ENCODE results near the gene PRDM11. TPM values are rescaled to one million over a fixed set of nuclear protein-coding genes. Genes with fewer than 3 reads are reported as not detected.

PRDM11 gene
- total RNA-seq, 2 donors from 2014 or later: 10.4 to 15.2 TPM

DNA sequence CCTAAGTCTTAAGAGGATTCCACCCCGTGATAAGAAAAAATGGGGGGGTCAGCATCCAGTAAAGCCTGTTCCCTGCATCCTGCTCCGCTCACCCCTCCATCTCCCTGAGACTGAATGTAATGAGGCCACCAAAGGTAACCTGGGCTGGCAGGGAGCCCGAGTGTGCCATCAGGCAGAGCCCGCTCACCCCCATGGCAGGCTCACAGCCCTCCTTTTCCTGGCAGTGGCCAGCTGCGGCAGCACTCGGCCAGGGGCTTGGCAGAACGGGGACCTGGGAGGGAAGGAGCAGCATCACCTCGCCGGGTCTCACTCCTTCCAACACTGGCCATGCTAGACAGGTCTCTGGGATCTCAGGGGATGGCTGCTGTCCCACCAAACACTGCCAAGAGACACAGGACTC lies 64.4 kb downstream of the PRDM11 start:
- H3K4me1 Mint-ChIP-seq: peaks cover 21% of the 10 kb centered on the region
- WGBS, 2 experiments (ENCODE audit: insufficient coverage in 1 of 2, insufficient read length in 1 of 2): 91 to 96% methylated on average over 4 to 9 of the region's 9 CpGs
- no peak overlapping the region for H3K4me3 Mint-ChIP-seq
- Histone ChIP-seq H3K36me3 (ENCODE audit: control insufficient read depth, insufficient read depth, low read length) (no peaks in the 10 kb centered on the region), H3K27me3 (ENCODE audit: control insufficient read depth, insufficient read depth, low read length, poor library complexity, severe bottlenecking) (no peaks in the 10 kb centered on the region), H3K9ac (ENCODE audit: extremely low read depth, low read length, poor library complexity, severe bottlenecking) (no peak overlapping the region), H3K4me3 (ENCODE audit: low read length) (no peak overlapping the region), H3K9me3 (ENCODE audit: control insufficient read depth, low read length) (no peaks in the 10 kb centered on the region), H3K4me1 (ENCODE audit: control insufficient read depth, insufficient read depth, low read length) (no peaks in the 10 kb centered on the region), H3K27ac (ENCODE audit: low read depth, low read length) (no peak overlapping the region)
- H3K9me3 Mint-ChIP-seq: no peaks in the 10 kb centered on the region
- DNase-seq: no peak
- H3K36me3 Mint-ChIP-seq (ENCODE audit: low read depth): peaks cover 3% of the 10 kb centered on the region
- H3K27me3 Mint-ChIP-seq (ENCODE audit: insufficient read depth): no peaks in the 10 kb centered on the region
- H3K27ac Mint-ChIP-seq: no peak overlapping the region
- TF ChIP-seq, protein P1, sequence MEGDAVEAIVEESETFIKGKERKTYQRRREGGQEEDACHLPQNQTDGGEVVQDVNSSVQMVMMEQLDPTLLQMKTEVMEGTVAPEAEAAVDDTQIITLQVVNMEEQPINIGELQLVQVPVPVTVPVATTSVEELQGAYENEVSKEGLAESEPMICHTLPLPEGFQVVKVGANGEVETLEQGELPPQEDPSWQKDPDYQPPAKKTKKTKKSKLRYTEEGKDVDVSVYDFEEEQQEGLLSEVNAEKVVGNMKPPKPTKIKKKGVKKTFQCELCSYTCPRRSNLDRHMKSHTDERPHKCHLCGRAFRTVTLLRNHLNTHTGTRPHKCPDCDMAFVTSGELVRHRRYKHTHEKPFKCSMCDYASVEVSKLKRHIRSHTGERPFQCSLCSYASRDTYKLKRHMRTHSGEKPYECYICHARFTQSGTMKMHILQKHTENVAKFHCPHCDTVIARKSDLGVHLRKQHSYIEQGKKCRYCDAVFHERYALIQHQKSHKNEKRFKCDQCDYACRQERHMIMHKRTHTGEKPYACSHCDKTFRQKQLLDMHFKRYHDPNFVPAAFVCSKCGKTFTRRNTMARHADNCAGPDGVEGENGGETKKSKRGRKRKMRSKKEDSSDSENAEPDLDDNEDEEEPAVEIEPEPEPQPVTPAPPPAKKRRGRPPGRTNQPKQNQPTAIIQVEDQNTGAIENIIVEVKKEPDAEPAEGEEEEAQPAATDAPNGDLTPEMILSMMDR (conservative IDR thresholded peaks at IDR 0.05): no peak

GRCh38 chr11:45211732-45212131 lies 65.3 kb downstream of the PRDM11 start:
- TF ChIP-seq, protein P1 (conservative IDR thresholded peaks at IDR 0.05): peak; percentile 21
- Mint-ChIP-seq H3K27ac (no peak overlapping the region), H3K4me3 (no peak overlapping the region), H3K27me3 (ENCODE audit: insufficient read depth) (no peaks in the 10 kb centered on the region), H3K36me3 (ENCODE audit: low read depth) (peaks cover 2% of the 10 kb centered on the region), H3K9me3 (no peaks in the 10 kb centered on the region), H3K4me1 (peaks cover 21% of the 10 kb centered on the region)
- H3K9ac ChIP-seq (ENCODE audit: extremely low read depth, low read length, poor library complexity, severe bottlenecking): no peak overlapping the region
- no peak overlapping the region for H3K4me3 ChIP-seq (ENCODE audit: low read length)
- H3K27me3 ChIP-seq (ENCODE audit: control insufficient read depth, insufficient read depth, low read length, poor library complexity, severe bottlenecking): no peaks in the 10 kb centered on the region
- H3K27ac ChIP-seq (ENCODE audit: low read depth, low read length): no peak overlapping the region
- H3K9me3 ChIP-seq (ENCODE audit: control insufficient read depth, low read length): no peaks in the 10 kb centered on the region
- WGBS, 2 experiments (ENCODE audit: insufficient coverage in 1 of 2, insufficient read length in 1 of 2): 89 to 94% methylated on average over 7 to 9 of the region's 9 CpGs
- H3K4me1 ChIP-seq (ENCODE audit: control insufficient read depth, insufficient read depth, low read length): no peaks in the 10 kb centered on the region
- H3K36me3 ChIP-seq (ENCODE audit: control insufficient read depth, insufficient read depth, low read length): no peaks in the 10 kb centered on the region
- DNase-seq: no peak

- Histone ChIP-seq H3K27ac (ENCODE audit: low read depth, low read length) (no peak overlapping the region), H3K27me3 (ENCODE audit: control insufficient read depth, insufficient read depth, low read length, poor library complexity, severe bottlenecking) (no peaks in the 10 kb centered on the region), H3K4me1 (ENCODE audit: control insufficient read depth, insufficient read depth, low read length) (no peaks in the 10 kb centered on the region), H3K9ac (ENCODE audit: extremely low read depth, low read length, poor library complexity, severe bottlenecking) (no peak overlapping the region), H3K9me3 (ENCODE audit: control insufficient read depth, low read length) (no peaks in the 10 kb centered on the region), H3K36me3 (ENCODE audit: control insufficient read depth, insufficient read depth, low read length) (no peaks in the 10 kb centered on the region), H3K4me3 (ENCODE audit: low read length) (no peak overlapping the region)
- peak; percentile 85 for DNase-seq
- Mint-ChIP-seq H3K9me3 (no peaks in the 10 kb centered on the region), H3K27me3 (ENCODE audit: insufficient read depth) (no peaks in the 10 kb centered on the region), H3K36me3 (ENCODE audit: low read depth) (peaks cover 2% of the 10 kb centered on the region), H3K27ac (no peak overlapping the region), H3K4me3 (no peak overlapping the region), H3K4me1 (peaks cover 19% of the 10 kb centered on the region)
- 87 to 93% methylated on average over 25 to 31 of the region's 31 CpGs for WGBS, 2 experiments (ENCODE audit: insufficient coverage in 1 of 2, insufficient read length in 1 of 2)
- TF ChIP-seq, protein P1 (conservative IDR thresholded peaks at IDR 0.05): peak; percentile 81
Measured at GRCh38 chr11:45212566-45213315, 66.3 kb downstream of the PRDM11 start.

Data from endodermal cell (in vitro differentiated cells).